ENCODE measurements around the gene TPRA1. TPM values are rescaled to one million over a fixed set of nuclear protein-coding genes. Genes with fewer than 3 reads are reported as not detected.

The TPRA1 gene
- total and polyA plus RNA-seq, 7 donors: 20.7 to 26.7 (median 24.2) TPM

DNA sequence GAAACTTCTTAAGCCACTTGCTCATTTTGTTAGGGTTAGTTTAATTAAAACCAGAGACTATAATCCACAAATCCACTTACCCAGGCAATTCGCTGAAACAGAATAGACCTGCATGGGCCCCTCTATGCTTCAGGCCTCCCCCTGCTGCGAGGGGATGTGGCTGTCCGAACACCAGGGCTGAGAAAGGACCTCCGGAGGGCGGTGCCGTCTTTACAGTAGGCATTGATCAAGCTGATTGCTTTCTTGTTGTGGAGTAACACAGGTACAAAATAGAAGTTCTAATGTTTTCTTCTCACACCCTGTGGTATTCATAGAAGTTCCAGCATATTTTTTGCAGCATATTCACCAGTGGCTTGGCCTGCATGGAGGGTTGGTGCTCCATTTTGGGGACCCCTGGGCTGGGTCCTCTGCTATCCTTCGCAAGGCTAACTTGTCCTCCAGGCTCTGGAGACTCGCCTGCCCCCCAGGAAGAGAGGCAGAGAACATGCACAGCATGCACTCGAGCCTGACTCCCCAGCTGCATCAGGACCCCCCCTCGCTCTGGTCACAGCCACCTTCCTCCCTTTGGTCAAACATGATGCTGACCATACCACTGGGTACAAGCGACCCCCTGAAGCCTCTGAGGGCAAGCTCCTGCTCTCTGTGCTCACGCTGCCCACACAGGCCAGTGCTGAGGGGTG, 55.3 kb downstream of the TPRA1 start:
- no peaks in the 10 kb centered on the region for H3K9me3 ChIP-seq
- WGBS, 3 donors: 85 to 86% (median 86%) methylated on average over 12 of the region's 12 CpGs
- H3K4me1 ChIP-seq: no peaks in the 10 kb centered on the region
- no peak for DNase-seq
- H3K27me3 ChIP-seq (ENCODE audit: insufficient read depth in 3 of 3, low read length in 2 of 3): no peaks in the 10 kb centered on the region
- H3K36me3 ChIP-seq (ENCODE audit: insufficient read depth in 1 of 2, low read depth in 1 of 2): no peaks in the 10 kb centered on the region
- no peak overlapping the region for H3K4me3 ChIP-seq
- intact Hi-C loops (cut with DNase I): loop anchor here in 1 of 2 donors (5.0 kb wide), 1 partner anchor 858 kb away; no protein-coding TSS in a partner anchor
- no peak overlapping the region for H3K27ac ChIP-seq
- TF ChIP-seq, protein P1, sequence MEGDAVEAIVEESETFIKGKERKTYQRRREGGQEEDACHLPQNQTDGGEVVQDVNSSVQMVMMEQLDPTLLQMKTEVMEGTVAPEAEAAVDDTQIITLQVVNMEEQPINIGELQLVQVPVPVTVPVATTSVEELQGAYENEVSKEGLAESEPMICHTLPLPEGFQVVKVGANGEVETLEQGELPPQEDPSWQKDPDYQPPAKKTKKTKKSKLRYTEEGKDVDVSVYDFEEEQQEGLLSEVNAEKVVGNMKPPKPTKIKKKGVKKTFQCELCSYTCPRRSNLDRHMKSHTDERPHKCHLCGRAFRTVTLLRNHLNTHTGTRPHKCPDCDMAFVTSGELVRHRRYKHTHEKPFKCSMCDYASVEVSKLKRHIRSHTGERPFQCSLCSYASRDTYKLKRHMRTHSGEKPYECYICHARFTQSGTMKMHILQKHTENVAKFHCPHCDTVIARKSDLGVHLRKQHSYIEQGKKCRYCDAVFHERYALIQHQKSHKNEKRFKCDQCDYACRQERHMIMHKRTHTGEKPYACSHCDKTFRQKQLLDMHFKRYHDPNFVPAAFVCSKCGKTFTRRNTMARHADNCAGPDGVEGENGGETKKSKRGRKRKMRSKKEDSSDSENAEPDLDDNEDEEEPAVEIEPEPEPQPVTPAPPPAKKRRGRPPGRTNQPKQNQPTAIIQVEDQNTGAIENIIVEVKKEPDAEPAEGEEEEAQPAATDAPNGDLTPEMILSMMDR (IDR thresholded peaks at IDR 0.05): no peak
- ATAC-seq: no peak

DNA sequence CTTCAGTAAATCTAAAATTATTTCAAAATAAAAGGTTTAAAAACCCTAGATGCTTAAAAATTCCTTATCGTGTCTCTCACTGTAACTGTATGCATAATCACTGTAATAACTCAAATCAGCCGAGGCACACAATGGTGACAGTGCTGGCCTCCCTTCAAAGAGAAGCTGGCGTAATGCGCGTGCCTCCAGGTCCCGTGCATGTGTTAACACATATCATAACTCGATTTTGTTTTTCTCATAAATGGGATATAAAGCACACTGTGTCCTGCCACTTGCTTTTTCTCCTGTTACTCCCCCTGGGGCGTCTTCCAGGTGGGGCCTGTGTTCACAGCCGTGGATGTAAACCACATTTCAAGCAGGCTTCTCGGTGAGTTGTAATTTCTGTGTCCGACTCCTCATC, 56.0 kb downstream of the TPRA1 start:
- H3K36me3 ChIP-seq (ENCODE audit: insufficient read depth in 1 of 2, low read depth in 1 of 2): no peaks in the 10 kb centered on the region
- WGBS, 3 donors: 70 to 78% (median 75%) methylated on average over 11 of the region's 11 CpGs
- TF ChIP-seq, protein P1 (IDR thresholded peaks at IDR 0.05): no peak
- intact Hi-C loops (cut with DNase I): no loop called here
- no peak overlapping the region for H3K27ac ChIP-seq
- DNase-seq (no peak), ATAC-seq (no peak)
- no peaks in the 10 kb centered on the region for H3K27me3 ChIP-seq (ENCODE audit: insufficient read depth in 3 of 3, low read length in 2 of 3)
- no peak overlapping the region for H3K4me3 ChIP-seq
- no peaks in the 10 kb centered on the region for H3K4me1 ChIP-seq
- H3K9me3 ChIP-seq: no peaks in the 10 kb centered on the region

DNA sequence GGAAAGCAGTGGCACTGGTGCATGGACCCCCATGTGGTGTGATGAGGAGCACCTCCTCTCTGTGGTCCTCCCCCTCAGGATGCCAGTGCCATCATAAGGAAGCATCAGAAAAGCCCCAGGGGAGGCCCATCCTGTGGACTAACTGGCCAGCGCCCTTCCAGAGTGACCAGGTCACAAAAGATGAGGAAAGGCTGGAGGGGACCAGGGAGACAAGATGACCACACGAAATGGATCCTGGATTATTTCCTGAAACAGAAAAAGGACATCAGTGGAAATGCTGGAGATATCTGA, 56.4 kb downstream of the TPRA1 start:
- intact Hi-C loops (cut with DNase I): no loop called here
- 64 to 70% (median 67%) methylated on average over 2 of the region's 2 CpGs for WGBS, 3 donors
- no peak overlapping the region for H3K27ac ChIP-seq
- H3K9me3 ChIP-seq: no peaks in the 10 kb centered on the region
- H3K4me3 ChIP-seq: no peak overlapping the region
- ATAC-seq (no peak), DNase-seq (no peak)
- H3K36me3 ChIP-seq (ENCODE audit: insufficient read depth in 1 of 2, low read depth in 1 of 2): no peaks in the 10 kb centered on the region
- H3K4me1 ChIP-seq: no peaks in the 10 kb centered on the region
- H3K27me3 ChIP-seq (ENCODE audit: insufficient read depth in 3 of 3, low read length in 2 of 3): no peaks in the 10 kb centered on the region
- TF ChIP-seq, protein P1 (IDR thresholded peaks at IDR 0.05): no peak

DNA sequence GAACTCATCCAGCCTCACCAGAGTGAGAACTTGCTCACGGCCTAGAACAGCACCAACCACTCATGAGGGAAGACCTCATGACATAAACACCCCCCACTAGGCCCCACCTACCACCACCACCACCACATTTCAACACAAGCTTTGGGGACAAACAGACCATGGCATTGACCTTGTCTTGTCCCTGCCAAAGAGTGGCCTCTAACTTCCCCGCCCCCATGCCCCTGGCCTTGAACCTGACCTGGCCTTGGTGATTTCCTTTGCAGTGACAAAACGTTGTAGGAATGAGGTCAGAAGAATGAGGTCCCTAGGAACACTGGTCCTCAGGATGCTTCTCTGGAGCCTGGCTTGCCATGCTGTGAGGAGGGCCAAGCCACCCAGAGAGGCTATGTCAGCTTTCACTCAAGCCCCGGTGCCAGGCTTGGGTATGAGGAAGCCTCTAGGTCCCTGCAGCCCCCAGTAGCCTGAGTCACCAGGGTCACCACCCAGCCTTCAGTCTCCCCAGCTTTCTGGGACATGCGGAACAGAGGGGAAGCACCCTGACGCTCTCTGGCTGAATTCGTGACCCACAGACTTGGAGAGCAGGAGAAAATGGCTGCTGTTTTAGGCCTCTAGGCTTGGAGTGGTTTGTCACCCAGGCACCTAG, 57.9 kb downstream of the TPRA1 start:
- TF ChIP-seq, protein P1 (IDR thresholded peaks at IDR 0.05): no peak
- intact Hi-C loops (cut with DNase I): no loop called here
- no peaks in the 10 kb centered on the region for H3K27me3 ChIP-seq (ENCODE audit: insufficient read depth in 3 of 3, low read length in 2 of 3)
- WGBS, 3 donors: 85 to 93% (median 87%) methylated on average over 7 of the region's 7 CpGs
- DNase-seq: no peak
- H3K4me3 ChIP-seq: no peak overlapping the region
- ATAC-seq: no peak
- no peaks in the 10 kb centered on the region for H3K36me3 ChIP-seq (ENCODE audit: insufficient read depth in 1 of 2, low read depth in 1 of 2)
- no peaks in the 10 kb centered on the region for H3K9me3 ChIP-seq
- no peak overlapping the region for H3K27ac ChIP-seq
- H3K4me1 ChIP-seq: no peaks in the 10 kb centered on the region

Data from psoas muscle (tissue), 8 donors.